Karpas-422 (cell line): ENCODE results near the gene NKTR. TPM values are rescaled to one million over a fixed set of nuclear protein-coding genes. Genes with fewer than 3 reads are reported as not detected.
"Not testable (repeated sequence)": the region's sequence is repeated elsewhere in the genome, so short reads cannot be mapped to it uniquely, and the experiment has no call there.

ENCODE experiments used
- DNase-seq: peaks from one replicate; pipeline ENCODE4 v3.0.0-alpha.2; 2015
- H2AFZ ChIP-seq: fragments of 200-600 bp; sonication (generic); 2 replicates; pipeline ENCODE4 v1.6.1; 2014; ENCODE audit warnings: antibody characterized with exemption, low read length, mixed read lengths
- H3K27ac ChIP-seq: fragments of 200-600 bp; sonication (generic); 2 replicates; pipeline ENCODE4 v1.5.1; 2014; ENCODE audit warnings: mild to moderate bottlenecking, low read length, moderate library complexity
- H3K27me3 ChIP-seq: fragments of 200-600 bp; sonication (generic); 2 replicates; pipeline ENCODE4 v1.6.1; 2014; ENCODE audit warnings: low read length, mixed read lengths
- H3K36me3 ChIP-seq: fragments of 200-600 bp; sonication (generic); 2 replicates; pipeline ENCODE4 v1.6.1; 2014; ENCODE audit warnings: low read length, mixed read lengths; ENCODE audit not compliant: insufficient read depth
- H3K4me1 ChIP-seq: fragments of 200-600 bp; sonication (generic); 2 replicates; pipeline ENCODE4 v1.6.1; 2014; ENCODE audit warnings: mild to moderate bottlenecking, low read length, mixed read lengths
- H3K4me2 ChIP-seq: fragments of 200-600 bp; sonication (generic); 2 replicates; pipeline ENCODE4 v1.6.1; 2014; ENCODE audit warnings: low read length, low read depth, mild to moderate bottlenecking; ENCODE audit not compliant: poor library complexity, severe bottlenecking
- H3K4me3 ChIP-seq: fragments of 200-600 bp; sonication (generic); 2 replicates; pipeline ENCODE4 v1.5.1; 2014; ENCODE audit warnings: mild to moderate bottlenecking, antibody characterized with exemption, low read length, mixed read lengths
- H3K79me2 ChIP-seq: fragments of 200-600 bp; sonication (generic); 2 replicates; pipeline ENCODE4 v1.6.1; 2014; ENCODE audit warnings: mild to moderate bottlenecking, low read length, mixed read lengths
- H3K9ac ChIP-seq: fragments of 200-600 bp; sonication (generic); 2 replicates; pipeline ENCODE4 v1.6.0; 2014; ENCODE audit warnings: low read length
- H3K9me2 ChIP-seq: fragments of 200-600 bp; sonication (generic), shearing (Covaris generic); replicated peaks from 2 replicates; pipeline ENCODE4 v1.6.0; 2014; ENCODE audit warnings: mild to moderate bottlenecking, low read length, moderate library complexity; ENCODE audit not compliant: insufficient read depth
- H3K9me3 ChIP-seq: fragments of 300-700, 200-600 bp; sonication (generic); 2 replicates; pipeline ENCODE4 v1.6.1; 2014; ENCODE audit warnings: low read length, mixed read lengths
- H4K20me1 ChIP-seq: fragments of 200-600 bp; sonication (generic); 2 replicates; pipeline ENCODE4 v1.6.1; 2014; ENCODE audit warnings: mild to moderate bottlenecking, antibody characterized with exemption, low read length, low read depth; ENCODE audit not compliant: insufficient read depth
- total RNA-seq: library from RNA; depleted of rRNA; stranded (reverse); fragments of >200 nt; shearing (Covaris generic); gene quantifications from 2 replicates; pipeline ENCODE4 v1.2.3, GENCODE V29; 2014; ENCODE audit warnings: low replicate concordance; rRNA removed

The NKTR gene
- 103 and 178 TPM in 2 replicates for total RNA-seq

- H3K36me3 ChIP-seq = peaks cover 14% of the 10 kb centered on the region
- H4K20me1 ChIP-seq = peaks cover 6% of the 10 kb centered on the region; the same call in 1 of the 2 replicates
- no peaks in the 10 kb centered on the region for H3K27me3 ChIP-seq
- peak; percentile 100 for DNase-seq
- H3K4me2 ChIP-seq = peak within 1 kb of the TSS; percentile 96
- no peaks in the 10 kb centered on the region for H3K9me2 ChIP-seq
- H3K4me1 ChIP-seq = peaks cover 40% of the 10 kb centered on the region
- H3K9me3 ChIP-seq = no peaks in the 10 kb centered on the region
- peaks cover 49% of the 10 kb centered on the region for H3K79me2 ChIP-seq
- peak within 1 kb of the TSS; percentile 73 for H3K4me3 ChIP-seq
- peak within 1 kb of the TSS; percentile 80; the same call in 1 of the 2 replicates for H2AFZ ChIP-seq
- H3K27ac ChIP-seq = peak within 1 kb of the TSS; percentile 95
- H3K9ac ChIP-seq = peak within 1 kb of the TSS; percentile 91
Measured at GRCh38 chr3:42600111-42600957, at the start of gene NKTR. NKTR (plus strand) TSS chr3:42600686; CDS start chr3:42601007, 321 bp downstream.

DNA sequence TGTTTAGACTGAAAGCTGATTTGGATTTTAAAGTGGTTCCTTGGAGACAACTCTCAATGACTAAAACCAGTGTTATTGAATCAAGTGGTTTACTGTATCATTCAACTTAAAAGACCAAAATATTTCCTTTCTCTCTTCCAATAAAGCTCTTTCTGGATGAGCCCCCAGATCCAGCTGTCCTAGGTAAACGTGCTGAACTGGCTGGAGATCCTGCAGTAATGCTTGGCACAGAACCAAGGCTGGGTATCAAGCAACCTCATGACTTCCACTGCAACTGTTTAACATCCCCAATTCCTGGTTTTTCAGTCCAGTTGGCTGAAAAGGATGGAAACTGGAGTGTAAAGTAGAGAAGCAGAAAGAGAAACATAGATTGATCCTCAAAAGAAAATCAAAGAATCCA lies 47.7 kb upstream of the NKTR start:
- Histone ChIP-seq H3K79me2 (no peaks in the 10 kb centered on the region), H3K4me1 (no peaks in the 10 kb centered on the region), H3K9me3 (no peaks in the 10 kb centered on the region), H3K4me2 (no peak overlapping the region), H3K27me3 (no peaks in the 10 kb centered on the region), H4K20me1 (no peaks in the 10 kb centered on the region), H3K4me3 (no peak overlapping the region), H3K36me3 (peaks cover 38% of the 10 kb centered on the region), H3K9ac (no peak overlapping the region), H3K9me2 (no peaks in the 10 kb centered on the region), H2AFZ (no peak overlapping the region), H3K27ac (no peak overlapping the region)
- no peak for DNase-seq

DNA sequence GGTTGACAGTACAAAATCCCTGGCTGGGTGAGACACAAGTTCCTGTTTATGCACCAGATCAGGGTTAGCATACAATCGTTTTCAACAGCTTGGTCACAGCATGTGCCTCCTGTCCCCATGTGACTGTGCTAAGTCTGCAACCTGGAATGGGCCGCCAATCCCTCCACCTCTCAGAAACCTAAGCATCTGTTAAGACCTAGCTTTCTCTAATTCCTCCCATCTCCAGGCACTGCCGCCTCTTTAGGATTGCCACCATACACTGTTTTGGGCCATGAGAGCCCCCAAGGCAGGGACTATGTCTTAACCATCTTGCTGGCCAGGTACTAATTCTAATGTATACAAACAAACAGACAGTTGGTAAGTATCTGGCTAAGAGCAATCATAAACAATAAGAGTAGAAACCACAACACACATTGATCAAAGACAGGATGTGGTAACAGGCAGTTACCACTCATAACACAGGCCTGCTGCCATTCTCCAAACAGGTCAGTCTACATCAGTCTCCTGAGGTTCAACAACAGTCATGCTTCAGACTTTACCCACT lies 44.3 kb upstream of the NKTR start:
- no peak overlapping the region for H3K27ac ChIP-seq
- no peaks in the 10 kb centered on the region for H3K9me2 ChIP-seq
- H3K79me2 ChIP-seq = no peaks in the 10 kb centered on the region
- no peak overlapping the region for H3K4me3 ChIP-seq
- peaks cover 43% of the 10 kb centered on the region for H3K36me3 ChIP-seq
- H3K9ac ChIP-seq = no peak overlapping the region
- H3K27me3 ChIP-seq = no peaks in the 10 kb centered on the region
- no peak overlapping the region for H3K4me2 ChIP-seq
- H4K20me1 ChIP-seq = no peaks in the 10 kb centered on the region
- H2AFZ ChIP-seq = no peak overlapping the region
- no peaks in the 10 kb centered on the region for H3K4me1 ChIP-seq
- no peak for DNase-seq
- no peaks in the 10 kb centered on the region for H3K9me3 ChIP-seq

GRCh38 chr3:42556817-42557216 lies 43.7 kb upstream of the NKTR start:
- not testable (repeated sequence) for H3K27ac ChIP-seq
- H3K36me3 ChIP-seq = peaks cover 43% of the 10 kb centered on the region

DNA sequence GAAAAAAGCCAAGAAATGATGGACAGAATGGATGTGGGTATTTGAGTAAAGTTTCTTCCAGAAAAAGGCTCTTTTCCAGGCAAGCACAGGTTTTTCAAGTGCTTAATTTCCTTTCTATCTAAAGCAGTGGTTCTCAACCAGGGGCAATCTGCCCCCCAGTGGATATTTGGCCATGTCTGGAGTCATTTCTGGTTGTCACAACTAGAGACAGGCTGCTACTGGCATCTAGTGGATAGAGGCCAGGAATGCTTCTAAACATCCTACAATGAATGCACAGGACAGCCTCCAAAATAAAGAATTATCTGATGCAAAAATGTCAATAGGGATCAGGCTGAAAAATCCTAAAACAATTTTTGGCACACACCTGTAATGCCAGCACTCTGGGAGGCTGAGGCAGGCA lies 42.6 kb upstream of the NKTR start:
- no peaks in the 10 kb centered on the region for H3K9me2 ChIP-seq
- DNase-seq = no peak
- H3K4me1 ChIP-seq = no peaks in the 10 kb centered on the region
- H3K9me3 ChIP-seq = no peaks in the 10 kb centered on the region
- H3K27me3 ChIP-seq = no peaks in the 10 kb centered on the region
- H3K27ac ChIP-seq = no peak overlapping the region
- peaks cover 34% of the 10 kb centered on the region for H3K36me3 ChIP-seq
- H3K79me2 ChIP-seq = no peaks in the 10 kb centered on the region
- H3K4me2 ChIP-seq = no peak overlapping the region
- H3K4me3 ChIP-seq = no peak overlapping the region
- H4K20me1 ChIP-seq = no peaks in the 10 kb centered on the region
- no peak overlapping the region for H3K9ac ChIP-seq
- no peak overlapping the region for H2AFZ ChIP-seq

More at GRCh38 chr3:42556817-42557216, 43.7 kb upstream of the NKTR start:
- H4K20me1 ChIP-seq, H3K79me2 ChIP-seq, H3K27me3 ChIP-seq, H3K4me1 ChIP-seq, H3K9me3 ChIP-seq, H3K9ac ChIP-seq, H3K4me3 ChIP-seq, DNase-seq, H3K4me2 ChIP-seq, H3K9me2 ChIP-seq, H2AFZ ChIP-seq: not testable (repeated sequence)

- no peak overlapping the region for H3K4me3 ChIP-seq
- H4K20me1 ChIP-seq = no peaks in the 10 kb centered on the region
- H3K4me2 ChIP-seq = no peak overlapping the region
- H3K36me3 ChIP-seq = peaks cover 16% of the 10 kb centered on the region; the same call in 1 of the 2 replicates
- H3K4me1 ChIP-seq = no peaks in the 10 kb centered on the region
- no peak overlapping the region for H3K9ac ChIP-seq
- H3K9me2 ChIP-seq = no peaks in the 10 kb centered on the region
- no peaks in the 10 kb centered on the region for H3K9me3 ChIP-seq
- no peak overlapping the region for H2AFZ ChIP-seq
- H3K27ac ChIP-seq = no peak overlapping the region
- 0 out of 2 replicates have a peak, but pooled peaks cover 4% of the 10 kb centered on the region for H3K79me2 ChIP-seq
- H3K27me3 ChIP-seq = no peaks in the 10 kb centered on the region
- DNase-seq = no peak
Measured at GRCh38 chr3:42562047-42562907, 38.2 kb upstream of the NKTR start.

DNA sequence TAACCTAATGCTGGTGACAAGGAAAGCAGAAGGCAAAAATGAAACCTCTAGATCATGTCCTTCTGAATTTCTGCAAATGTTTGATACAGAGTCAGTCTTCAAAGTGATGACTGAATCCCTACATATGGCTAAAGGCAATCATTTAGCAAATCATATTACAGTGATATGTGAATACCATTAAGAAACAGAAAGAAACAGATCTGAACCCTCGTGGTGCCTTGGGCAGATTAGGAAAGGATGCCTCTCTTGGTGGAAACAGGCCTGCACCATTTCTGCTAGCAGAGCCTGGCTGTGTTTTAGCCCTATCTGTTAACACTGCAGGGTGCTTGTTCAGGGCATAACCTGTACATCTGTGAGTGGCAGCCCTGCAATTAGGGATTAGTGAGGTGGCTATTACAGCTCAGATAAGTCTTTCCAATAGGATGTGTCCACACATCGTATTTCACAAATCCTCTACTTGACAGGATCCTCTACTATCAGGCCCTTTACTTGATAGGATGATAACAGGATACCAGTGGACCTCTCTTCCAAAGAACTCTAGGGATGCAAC lies 30.8 kb upstream of the NKTR start:
- Histone ChIP-seq H3K4me1 (peaks cover 7% of the 10 kb centered on the region), H3K9ac (no peak overlapping the region), H3K4me2 (no peak overlapping the region), H3K79me2 (peaks cover 62% of the 10 kb centered on the region), H3K36me3 (peaks cover 16% of the 10 kb centered on the region; the same call in 1 of the 2 replicates), H3K9me2 (no peaks in the 10 kb centered on the region), H2AFZ (no peak overlapping the region), H3K27me3 (no peaks in the 10 kb centered on the region), H4K20me1 (no peaks in the 10 kb centered on the region), H3K4me3 (no peak overlapping the region), H3K9me3 (no peaks in the 10 kb centered on the region), H3K27ac (no peak overlapping the region)
- no peak for DNase-seq
